PC-3 (cell line): ENCODE measurements around the gene ADM5.

Experiments used
- CTCF ChIP-seq: fragments of 300-600 bp; sonication (generic); conservative IDR thresholded peaks from 2 replicates; pipeline ENCODE4 v1.5.1; 2017; ENCODE audit warnings: antibody characterized with exemption, low read depth, mild to moderate bottlenecking, low read length
- EZH2 ChIP-seq: fragments of 300-600 bp; sonication (generic); IDR thresholded peaks from one replicate; pipeline ENCODE4 v1.6.1; 2017; ENCODE audit warnings: antibody characterized with exemption, mild to moderate bottlenecking, low read length; ENCODE audit not compliant: unreplicated experiment

GRCh38 chr19:49665036-49665350 is 24.4 kb upstream of the ADM5 start:
- TF ChIP-seq CTCF (no peak), EZH2 (no peak)
